Measurements from ENCODE around the gene B3GALT5.

- TF ChIP-seq CTCF (conservative IDR thresholded peaks at IDR 0.05) (no peak), EZH2 (IDR thresholded peaks at IDR 0.05; ENCODE audit: low read depth) (no peak)
These were observed 32.6 kb downstream of the B3GALT5 start for GRCh38 chr21:39645331-39645730.

All from PC-9 (cell line).